H1 (cell line): ENCODE measurements around the gene HSDL2. TPM values are rescaled to one million over a fixed set of nuclear protein-coding genes. Genes with fewer than 3 reads are reported as not detected.

Source experiments
- EZH2 ChIP-seq: fragments of 200-600 bp; sonication (generic); IDR thresholded peaks from 2 replicates; pipeline ENCODE4 v1.7.1; 2012; ENCODE audit warnings: low read depth, mild to moderate bottlenecking, moderate library complexity, low read length, inconsistent platforms; ENCODE audit not compliant: severe bottlenecking
- RNF2 ChIP-seq: fragments of 200-900, 300-1000 bp; sonication (generic); IDR thresholded peaks from 2 replicates; pipeline ENCODE4 v1.7.1; 2016; ENCODE audit warnings: borderline replicate concordance, low read depth, mild to moderate bottlenecking, antibody characterized with exemption, low read length; ENCODE audit not compliant: poor library complexity, severe bottlenecking; ENCODE audit errors: missing control alignments
- polyA plus RNA-seq, 7 experiments: library from polyadenylated mRNA; depleted of rRNA in 3 of 7; stranded (reverse) in 5 of 7; unstranded in 2 of 7; fragments of >200 nt in 5 of 7; fragments of 200-250 nt in 2 of 7; gene quantifications; 1 replicate in 5 of 7; 2 replicates in 1 of 7; 4 replicates in 1 of 7; pipeline versions ENCODE4 v1.2.1 to v1.2.3, GENCODE V29; 2011 to 2013; ENCODE audit warnings: missing spikeins in 2 of 7, mixed read lengths in 2 of 7
- total RNA-seq: library from RNA; stranded (reverse); fragmentation: NEBNext Ultra II Directional; extraction: Animal tissue kit (Norgen Biotek cat#: 25700); gene quantifications from 2 replicates; pipeline ENCODE4 v1.2.1, GENCODE V29; 2021
- TF ChIP-seq, protein P1 (sequence below): fragments of 300-600 bp; sonication (generic); IDR thresholded peaks from 2 replicates; pipeline ENCODE4 v1.7.1; 2012; ENCODE audit warnings: low read length, moderate library complexity, mild to moderate bottlenecking, inconsistent platforms; ENCODE audit not compliant: insufficient replicate concordance

The HSDL2 gene
- total and polyA plus RNA-seq, 2 of the 8 experiments (the other 6 are each of a cell fraction or from before 2014, with no cell fraction given), result 6.6 to 15.4 TPM

GRCh38 chr9:112408819-112409218, 28.9 kb downstream of the HSDL2 start (continued):
- TF ChIP-seq, protein P1, sequence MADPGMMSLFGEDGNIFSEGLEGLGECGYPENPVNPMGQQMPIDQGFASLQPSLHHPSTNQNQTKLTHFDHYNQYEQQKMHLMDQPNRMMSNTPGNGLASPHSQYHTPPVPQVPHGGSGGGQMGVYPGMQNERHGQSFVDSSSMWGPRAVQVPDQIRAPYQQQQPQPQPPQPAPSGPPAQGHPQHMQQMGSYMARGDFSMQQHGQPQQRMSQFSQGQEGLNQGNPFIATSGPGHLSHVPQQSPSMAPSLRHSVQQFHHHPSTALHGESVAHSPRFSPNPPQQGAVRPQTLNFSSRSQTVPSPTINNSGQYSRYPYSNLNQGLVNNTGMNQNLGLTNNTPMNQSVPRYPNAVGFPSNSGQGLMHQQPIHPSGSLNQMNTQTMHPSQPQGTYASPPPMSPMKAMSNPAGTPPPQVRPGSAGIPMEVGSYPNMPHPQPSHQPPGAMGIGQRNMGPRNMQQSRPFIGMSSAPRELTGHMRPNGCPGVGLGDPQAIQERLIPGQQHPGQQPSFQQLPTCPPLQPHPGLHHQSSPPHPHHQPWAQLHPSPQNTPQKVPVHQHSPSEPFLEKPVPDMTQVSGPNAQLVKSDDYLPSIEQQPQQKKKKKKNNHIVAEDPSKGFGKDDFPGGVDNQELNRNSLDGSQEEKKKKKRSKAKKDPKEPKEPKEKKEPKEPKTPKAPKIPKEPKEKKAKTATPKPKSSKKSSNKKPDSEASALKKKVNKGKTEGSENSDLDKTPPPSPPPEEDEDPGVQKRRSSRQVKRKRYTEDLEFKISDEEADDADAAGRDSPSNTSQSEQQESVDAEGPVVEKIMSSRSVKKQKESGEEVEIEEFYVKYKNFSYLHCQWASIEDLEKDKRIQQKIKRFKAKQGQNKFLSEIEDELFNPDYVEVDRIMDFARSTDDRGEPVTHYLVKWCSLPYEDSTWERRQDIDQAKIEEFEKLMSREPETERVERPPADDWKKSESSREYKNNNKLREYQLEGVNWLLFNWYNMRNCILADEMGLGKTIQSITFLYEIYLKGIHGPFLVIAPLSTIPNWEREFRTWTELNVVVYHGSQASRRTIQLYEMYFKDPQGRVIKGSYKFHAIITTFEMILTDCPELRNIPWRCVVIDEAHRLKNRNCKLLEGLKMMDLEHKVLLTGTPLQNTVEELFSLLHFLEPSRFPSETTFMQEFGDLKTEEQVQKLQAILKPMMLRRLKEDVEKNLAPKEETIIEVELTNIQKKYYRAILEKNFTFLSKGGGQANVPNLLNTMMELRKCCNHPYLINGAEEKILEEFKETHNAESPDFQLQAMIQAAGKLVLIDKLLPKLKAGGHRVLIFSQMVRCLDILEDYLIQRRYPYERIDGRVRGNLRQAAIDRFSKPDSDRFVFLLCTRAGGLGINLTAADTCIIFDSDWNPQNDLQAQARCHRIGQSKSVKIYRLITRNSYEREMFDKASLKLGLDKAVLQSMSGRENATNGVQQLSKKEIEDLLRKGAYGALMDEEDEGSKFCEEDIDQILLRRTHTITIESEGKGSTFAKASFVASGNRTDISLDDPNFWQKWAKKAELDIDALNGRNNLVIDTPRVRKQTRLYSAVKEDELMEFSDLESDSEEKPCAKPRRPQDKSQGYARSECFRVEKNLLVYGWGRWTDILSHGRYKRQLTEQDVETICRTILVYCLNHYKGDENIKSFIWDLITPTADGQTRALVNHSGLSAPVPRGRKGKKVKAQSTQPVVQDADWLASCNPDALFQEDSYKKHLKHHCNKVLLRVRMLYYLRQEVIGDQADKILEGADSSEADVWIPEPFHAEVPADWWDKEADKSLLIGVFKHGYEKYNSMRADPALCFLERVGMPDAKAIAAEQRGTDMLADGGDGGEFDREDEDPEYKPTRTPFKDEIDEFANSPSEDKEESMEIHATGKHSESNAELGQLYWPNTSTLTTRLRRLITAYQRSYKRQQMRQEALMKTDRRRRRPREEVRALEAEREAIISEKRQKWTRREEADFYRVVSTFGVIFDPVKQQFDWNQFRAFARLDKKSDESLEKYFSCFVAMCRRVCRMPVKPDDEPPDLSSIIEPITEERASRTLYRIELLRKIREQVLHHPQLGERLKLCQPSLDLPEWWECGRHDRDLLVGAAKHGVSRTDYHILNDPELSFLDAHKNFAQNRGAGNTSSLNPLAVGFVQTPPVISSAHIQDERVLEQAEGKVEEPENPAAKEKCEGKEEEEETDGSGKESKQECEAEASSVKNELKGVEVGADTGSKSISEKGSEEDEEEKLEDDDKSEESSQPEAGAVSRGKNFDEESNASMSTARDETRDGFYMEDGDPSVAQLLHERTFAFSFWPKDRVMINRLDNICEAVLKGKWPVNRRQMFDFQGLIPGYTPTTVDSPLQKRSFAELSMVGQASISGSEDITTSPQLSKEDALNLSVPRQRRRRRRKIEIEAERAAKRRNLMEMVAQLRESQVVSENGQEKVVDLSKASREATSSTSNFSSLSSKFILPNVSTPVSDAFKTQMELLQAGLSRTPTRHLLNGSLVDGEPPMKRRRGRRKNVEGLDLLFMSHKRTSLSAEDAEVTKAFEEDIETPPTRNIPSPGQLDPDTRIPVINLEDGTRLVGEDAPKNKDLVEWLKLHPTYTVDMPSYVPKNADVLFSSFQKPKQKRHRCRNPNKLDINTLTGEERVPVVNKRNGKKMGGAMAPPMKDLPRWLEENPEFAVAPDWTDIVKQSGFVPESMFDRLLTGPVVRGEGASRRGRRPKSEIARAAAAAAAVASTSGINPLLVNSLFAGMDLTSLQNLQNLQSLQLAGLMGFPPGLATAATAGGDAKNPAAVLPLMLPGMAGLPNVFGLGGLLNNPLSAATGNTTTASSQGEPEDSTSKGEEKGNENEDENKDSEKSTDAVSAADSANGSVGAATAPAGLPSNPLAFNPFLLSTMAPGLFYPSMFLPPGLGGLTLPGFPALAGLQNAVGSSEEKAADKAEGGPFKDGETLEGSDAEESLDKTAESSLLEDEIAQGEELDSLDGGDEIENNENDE, result no peak
- TF ChIP-seq EZH2 (no peak), RNF2 (no peak)
